Endometrium (tissue), 2 donors: Measurements from ENCODE around the gene COBL.

Experiments used
- FAIRE-seq: peaks from 2 replicates; lab custom pipeline; 2012; peaks lifted over from hg19 to GRCh38; lab: Jason Lieb, UNC
- donor health status: control.
- donor health status: control.

Gene COBL

DNA sequence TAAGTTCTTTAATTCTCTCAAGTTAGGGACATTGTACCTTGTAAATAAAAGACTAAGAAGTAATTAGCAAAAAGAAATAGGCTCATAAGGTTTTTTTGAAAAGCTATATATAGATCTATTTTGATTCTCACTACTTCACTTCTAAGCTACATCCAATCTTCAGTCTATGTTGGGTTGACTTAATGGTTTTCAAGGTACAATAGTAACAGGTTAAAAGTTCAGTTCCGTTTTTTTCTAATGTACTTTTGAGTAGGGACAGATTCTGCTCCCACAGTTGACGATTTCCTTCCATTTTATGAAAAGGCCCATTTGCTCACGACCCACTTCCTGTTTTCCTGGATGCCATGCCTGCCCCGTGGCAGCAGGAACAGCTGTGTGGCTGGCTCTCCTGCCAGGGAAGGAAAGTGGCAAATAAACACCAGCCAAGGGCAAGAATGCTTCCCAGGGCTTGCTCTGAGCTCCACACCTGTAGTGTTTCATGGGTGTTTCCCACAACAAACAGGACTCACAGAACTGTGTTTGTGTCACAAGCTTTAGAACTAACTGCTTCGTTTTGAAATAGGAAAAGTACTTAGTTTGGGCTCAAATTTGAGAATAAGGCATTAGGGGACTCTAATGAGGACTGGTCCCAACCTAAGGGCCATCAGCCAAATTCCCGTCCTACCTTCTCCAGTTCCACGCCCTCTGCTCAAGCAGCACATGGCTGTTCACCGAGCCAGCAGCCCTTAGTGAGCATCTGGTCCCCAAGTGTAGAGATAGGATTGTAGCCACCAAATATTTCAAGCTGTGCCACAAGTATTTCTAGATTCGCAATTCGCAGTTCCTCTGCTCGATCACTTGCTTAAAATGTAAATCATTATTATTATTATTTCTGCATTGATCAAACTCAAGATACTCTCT, 240.7 kb downstream of the COBL start:
- FAIRE-seq = no peak

DNA sequence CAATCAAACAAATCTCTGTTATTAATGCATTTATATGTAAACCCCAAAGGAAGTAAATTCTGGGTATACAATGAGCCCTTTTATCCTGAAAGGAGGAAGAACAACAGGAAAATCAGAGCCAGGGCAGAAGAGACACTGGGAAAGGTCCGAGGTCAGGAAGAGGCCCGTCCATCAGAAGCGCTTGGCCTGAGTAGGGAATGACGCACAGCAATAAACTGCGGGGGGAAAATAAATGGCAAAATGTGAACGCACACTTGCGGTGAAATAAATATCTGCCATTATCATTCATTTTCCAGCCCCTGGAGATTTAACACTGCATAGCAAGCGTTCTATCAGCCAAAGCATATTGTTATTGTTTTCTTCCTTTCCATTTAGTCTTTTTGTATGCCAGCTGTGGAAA, 243.4 kb downstream of the COBL start:
- FAIRE-seq = no peak

DNA sequence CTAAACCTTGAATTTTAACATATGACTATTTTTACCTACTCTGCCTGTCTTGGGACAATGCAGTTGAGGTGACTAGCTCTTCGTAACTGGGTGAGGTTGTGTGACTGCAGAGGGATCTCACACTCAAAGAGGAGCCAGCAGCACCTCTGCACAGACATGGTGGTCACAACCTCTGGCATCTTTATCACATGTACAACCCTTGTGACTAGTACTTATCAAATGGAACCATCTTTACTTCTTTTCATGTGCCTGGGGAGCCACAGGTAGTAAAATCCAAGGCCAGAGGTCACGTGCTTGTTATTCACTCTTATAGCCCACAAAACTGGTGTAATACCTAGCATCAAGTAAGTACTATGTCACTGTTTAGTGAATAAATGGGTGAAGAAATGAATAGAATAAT, 244.3 kb downstream of the COBL start:
- FAIRE-seq = no peak

DNA sequence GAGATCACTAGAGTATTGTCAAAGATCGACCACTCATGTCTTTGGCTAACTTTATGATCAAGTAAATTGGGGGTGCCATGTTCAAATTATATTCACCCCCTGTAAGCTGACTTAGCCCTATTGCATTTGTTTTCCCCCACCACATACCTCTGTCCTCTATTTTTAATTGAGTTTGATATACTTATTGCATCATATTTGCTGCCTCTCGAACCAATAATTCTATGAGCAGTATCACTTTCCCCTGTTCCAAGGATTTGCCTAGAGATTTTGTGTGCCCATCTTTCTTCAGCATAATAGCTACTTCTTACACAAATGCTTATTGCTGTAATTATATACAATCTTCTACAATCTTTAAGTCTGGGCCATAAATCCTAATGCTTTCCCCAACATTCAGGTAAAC, 245.2 kb downstream of the COBL start:
- FAIRE-seq = no peak

DNA sequence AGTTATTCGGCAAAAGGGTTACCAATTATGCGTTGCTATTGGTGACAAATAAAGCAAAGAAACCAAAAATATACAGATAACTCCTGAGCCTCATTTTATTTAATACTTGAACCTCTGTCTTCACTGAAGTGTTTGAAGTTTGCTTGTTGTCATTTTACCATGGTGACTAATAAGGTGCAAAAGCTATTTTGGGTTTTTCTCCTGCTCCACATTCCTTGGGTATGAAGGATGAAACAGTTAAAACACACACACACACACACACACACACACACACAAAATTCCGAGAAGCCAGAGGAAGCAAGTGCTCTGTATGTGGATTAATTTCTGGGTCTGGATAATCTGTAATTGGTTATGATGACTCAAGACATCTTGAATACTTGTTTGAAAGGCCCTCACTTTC, 246.5 kb downstream of the COBL start:
- FAIRE-seq = no peak

DNA sequence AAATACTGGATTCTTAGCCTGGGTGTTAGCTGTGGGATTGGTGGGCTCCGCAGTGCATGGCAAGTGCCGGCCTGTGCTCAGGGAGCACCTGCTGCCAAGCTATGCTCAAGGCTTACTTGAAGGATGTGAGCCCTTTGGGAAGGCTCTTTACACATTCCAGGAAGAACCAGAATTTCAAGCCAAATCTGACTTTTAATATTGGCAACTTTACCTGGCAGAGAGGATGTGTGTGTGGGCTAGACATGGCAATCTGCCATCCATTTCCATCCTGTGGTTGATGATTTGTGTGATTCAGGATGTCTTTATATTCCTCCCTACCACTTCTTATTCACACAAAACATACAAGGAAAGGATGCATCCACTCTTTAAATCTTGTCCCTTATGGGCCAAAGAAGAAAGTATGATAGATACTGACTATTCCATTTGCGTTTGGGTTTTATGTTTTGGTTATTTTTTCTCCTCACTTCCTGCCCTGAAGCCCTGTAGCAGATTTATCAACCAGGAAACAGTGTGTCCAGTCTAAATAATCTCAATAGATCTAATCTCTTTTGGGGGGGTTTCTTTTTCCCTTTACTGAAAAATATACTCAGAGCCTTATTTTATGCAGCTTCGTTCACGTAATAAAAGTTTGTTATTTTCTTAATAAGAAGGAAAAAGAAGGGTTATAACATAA, 247.1 kb downstream of the COBL start:
- FAIRE-seq = no peak

DNA sequence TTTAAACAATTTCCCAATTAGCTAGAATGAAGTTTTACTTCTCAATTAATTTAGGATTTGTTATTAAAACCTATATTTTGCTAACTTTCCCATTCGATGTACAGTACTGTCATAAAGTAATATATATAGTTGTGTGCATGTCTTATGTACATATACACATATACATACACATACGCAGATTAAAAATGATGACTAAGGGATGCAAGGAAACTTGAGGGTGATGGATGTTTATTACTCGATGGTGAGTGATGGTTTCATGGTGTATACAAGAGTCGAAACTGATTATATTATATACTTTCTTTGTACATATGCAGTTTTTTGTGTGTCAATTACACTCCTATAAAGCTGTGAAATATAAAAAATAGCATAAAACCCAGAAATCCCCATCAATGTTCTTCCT, 248.2 kb downstream of the COBL start:
- no peak for FAIRE-seq

DNA sequence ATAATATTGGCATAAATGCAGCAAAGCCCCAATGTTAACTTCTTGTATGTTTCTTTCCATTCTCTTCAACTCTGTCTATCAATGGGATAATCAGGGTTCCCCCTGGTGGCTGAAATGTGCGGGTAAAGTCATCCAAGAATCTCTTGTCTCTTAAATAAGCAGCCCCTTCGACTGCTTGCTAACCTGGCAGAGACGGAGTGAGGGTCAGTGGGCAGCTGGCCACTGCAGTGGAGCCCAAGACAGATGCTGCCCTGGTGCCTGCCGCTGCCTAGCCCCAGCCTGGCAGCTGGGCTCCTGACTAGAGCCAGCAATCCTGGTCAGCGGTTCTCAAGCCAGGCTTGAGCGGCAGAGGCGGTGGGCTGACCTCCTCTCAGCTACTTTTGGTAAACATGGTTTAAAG, 248.9 kb downstream of the COBL start:
- no peak for FAIRE-seq

DNA sequence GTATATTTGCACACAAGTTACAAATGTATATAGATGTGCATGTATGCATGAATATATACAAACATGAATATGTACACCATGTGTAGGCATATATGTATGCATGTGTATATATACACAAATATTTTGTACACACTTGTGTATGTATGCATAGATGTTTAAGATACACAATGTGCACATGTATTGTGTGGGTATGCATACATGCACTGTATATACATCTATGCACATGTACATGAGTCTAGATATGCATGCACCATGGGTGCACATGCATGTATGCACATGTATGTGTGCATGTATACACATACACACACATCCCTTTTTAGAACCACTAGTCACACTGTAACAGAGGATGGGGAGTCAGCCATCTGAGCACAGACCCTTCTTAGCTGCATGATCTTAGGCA, 249.4 kb downstream of the COBL start:
- no peak for FAIRE-seq

DNA sequence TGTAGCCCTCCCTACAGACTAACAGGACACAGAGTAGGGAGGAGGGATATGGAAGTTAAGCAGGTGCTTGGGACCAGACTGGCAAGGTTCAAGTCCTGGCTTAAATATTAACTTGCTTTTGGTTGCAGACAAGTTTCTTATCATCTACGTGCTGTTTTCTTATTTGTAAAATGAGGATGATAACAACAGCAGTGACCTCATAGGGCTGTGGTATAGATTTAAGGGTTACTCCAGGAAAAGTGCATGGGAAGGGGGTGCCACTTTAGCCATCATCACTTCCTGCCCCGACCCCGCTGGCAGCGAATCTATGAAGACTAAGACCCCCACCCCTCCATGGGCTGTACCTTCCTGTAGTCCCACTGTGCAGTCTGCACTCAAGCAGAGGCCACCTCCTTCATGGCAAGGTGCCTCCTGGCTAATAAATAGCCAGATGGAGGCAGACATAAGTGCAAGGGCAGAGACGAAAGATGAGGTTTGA, 250.2 kb downstream of the COBL start:
- FAIRE-seq = no peak

DNA sequence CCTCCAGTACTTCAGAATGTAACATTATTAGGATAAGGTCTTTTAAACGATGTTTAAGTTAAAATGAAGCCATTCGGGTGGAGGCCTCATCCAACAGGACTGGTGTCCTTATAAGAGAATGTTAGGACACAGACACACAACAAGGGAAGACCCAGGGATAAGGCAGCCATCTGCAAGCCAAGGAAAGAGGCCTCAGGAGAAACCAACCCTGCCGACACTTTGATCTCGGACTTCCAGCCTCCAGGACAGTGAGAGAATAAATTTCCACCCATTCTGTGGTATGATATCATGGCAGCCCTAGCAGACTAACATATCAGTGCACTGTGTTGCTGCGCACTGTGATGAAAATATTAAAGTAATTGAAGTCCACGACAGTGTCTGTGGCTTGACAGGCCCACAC, 250.8 kb downstream of the COBL start:
- FAIRE-seq = no peak

DNA sequence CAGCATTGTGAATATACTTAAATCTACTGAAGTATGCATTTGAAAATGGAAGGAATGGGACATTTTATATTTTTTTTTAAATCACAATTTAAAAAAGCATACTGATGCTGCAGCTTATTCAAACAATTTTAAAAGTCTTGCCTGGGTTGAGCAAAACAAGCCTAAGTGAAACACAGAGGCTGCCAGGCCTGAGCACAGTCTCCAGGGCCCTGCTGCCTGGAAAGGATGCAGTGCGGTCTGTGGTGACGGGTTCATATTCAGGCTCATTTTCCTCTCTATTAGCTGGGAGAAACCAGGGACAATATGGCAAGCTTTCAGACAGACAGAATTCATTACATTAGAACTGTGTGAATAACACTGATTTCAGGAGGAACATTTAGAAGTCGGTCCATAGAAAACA, 251.9 kb downstream of the COBL start:
- FAIRE-seq = no peak

DNA sequence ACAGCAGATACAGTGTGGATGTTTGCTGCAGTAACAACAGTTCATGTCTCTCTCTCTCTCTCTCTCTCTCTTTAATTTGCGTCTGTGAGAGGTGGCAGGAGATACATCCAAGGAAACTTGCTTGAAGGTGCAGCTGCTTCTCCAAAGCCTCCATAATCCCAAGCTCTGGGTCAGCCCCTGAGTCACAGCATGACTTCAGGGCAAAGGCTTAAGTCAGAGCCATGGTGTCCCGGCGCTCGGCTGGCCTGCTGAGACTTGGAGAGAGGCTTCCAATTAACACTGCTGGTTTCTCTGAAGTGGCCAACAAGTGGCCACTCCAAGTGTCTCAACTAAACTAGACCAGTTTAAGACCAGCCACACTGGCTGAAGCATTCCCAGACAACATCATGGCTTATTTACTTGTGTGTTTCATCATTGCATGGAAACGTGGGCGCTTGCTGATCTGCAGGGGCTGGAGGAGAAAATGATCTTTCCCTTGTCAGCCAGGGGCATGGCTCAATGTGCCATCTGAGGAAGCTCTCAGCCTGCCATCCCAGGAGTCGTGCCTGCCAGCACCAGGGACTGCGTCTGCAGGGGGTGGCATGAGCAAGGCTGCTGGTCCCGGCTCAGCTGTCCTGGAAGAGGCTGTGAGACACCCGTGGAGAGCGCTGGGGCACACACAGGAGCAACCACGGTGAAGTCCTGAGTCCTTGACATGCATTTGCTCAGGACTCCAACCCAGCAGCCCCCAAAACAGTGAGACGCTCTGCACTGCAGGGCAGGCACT, 254.2 kb downstream of the COBL start:
- FAIRE-seq = no peak

DNA sequence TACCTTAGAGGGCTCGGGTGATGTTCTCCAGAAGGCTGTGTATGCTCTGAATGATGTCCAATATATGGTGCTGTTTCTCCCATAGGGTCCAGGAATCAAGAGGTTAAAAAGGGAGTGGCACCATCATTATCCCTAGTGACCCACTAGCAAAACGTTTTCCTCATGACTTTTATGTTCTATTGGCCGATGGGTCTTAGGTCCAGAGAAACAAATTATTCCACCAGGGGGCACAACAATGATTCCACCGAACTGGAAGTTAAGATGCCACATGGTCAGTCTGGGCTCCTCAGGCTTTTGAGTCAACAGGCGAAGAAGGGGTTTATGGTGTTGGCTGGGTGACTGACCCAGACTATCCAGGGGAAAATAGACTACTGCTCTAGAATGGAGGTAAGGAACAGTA, 256.1 kb downstream of the COBL start:
- no peak for FAIRE-seq

DNA sequence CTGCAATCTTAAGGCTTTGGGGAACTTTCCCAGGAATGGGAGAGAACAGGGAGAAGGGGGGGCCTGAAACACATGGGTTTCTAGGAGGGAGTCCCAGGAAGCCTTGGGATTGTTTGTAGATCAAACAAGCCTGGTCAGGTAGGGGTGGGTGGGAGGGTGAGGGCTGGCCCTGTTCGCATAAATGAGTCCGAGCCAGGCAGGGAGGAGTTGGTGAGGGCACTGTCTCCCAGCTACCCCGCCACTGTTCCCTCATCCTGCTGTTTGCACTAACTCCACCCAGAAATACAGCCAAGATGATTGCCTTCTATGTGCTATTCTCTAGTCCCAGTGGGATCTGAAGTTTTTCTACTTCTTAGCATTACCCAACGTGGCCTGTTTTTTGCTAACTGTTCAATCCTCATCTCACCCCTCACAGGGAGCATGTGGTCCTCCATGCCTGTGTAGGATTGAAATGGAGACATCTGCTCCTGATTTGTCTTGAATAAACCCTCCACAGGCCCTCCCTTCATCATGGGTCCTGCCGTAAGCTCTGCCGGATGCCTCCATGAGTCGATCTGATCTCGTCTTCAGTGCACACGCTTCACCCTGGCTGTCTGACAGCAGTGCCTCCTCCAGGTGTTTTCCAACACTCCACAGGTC, 257.0 kb downstream of the COBL start:
- no peak for FAIRE-seq

DNA sequence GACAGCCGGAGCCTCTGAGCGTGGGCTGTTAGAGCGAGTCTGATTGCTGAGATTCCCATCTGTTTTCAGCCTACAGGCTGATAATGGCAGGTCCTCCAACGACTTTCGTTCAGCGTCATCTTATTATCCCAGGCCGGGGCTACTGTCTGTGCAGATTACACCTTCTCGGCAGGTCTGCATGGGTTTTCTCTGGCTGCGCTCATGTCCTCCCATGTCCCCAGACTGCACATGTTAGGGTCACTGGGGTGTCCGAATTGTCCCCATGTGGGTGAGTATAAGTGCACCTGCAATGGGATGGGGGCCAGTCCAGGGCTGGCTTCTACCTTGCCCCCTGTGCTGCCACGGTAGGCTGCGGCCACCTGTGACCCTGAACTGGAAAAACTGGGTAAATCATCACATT, 257.8 kb downstream of the COBL start:
- FAIRE-seq = no peak

DNA sequence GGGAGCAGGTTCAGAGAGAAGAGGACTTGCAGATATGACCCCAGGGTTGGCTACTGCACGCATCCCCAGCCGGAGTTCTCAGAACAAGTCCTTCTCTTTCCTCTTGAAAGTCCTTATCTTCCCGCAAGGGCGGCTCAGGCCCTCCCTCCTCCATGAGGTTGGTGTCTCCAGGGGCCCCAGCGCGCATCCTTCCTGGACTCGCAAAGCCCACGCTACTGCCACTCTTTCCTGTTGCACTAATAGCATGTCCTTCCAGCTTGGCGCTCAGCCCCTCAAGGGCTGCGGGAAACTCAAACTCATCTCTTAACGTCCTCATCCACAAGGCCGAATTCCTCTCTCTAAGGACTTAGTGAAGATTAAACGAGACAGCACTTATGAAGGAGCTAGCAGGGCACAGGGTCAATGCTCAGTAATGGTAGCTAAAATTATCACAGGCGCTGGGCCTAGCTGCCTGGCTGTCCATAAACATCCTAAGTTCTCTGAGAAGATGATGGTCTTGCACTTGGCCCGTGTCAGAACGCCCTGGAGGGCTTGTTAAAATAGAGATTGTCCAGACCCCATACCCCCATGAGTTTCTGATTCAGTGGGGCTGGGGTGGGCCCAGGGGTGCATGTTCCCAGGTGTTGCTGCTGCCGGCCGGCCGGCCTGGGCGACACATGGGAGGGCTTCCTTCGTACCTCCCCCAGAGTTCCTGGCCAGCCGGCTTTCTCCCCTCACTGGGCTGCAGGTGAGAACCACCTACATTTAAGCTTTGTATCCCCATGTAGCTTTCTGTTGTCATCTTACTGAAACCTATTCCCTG, 261.4 kb downstream of the COBL start:
- FAIRE-seq = no peak

DNA sequence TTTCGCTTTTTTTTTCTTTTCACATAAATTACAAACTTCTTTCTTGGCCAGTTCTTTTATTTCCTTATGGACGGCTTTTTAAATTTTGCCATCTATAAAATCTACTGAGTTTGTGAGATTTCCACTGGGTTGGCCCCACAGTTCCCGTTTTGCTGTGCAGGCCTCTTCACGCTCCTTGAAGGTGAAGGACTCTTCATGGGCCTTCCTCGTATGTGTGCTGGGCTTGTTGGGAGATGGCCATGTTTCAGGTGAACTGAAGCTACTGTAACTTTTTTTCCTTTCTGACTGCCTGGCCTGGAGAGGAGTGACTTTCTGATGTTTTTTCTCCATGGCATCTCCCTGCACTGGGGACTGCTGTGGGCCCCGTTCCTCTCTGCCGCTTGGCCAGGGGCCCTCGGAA, 262.4 kb downstream of the COBL start:
- FAIRE-seq = no peak

DNA sequence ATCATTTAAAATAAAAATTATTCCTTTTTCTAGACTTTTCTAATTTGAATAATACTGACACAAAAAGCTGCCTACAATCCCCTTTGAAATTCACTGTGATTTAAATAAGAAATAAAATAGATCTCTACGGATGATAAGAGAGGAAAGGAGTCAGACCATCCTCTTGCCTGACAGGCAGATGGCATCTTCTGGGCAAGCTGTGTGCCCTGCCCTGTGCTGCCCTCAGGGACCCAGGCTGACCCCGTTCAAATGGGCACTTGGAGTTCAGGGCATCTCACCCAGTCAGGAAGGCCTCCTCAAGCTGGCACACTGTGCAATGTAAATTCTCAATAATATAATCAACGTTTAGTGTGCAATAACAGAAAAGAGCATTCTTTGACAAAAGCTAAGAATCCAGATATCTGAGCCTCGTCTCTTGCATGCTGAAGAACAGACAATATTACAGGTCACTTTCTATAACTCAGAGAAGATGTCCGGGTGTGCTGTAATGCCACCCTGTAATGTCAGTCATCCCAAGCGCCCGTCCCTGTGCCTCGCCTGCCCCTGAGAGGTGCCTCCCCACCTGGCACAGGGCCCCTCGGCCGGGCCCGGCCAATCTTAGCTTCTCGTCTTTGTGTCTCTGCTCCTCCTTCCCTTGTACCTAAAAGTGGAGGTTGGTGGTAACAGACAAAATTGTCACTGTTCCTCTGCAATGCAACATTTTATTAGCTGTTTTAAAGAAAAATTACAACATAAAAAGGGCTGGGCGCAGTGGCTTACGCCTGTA, 263.3 kb downstream of the COBL start:
- no peak for FAIRE-seq

DNA sequence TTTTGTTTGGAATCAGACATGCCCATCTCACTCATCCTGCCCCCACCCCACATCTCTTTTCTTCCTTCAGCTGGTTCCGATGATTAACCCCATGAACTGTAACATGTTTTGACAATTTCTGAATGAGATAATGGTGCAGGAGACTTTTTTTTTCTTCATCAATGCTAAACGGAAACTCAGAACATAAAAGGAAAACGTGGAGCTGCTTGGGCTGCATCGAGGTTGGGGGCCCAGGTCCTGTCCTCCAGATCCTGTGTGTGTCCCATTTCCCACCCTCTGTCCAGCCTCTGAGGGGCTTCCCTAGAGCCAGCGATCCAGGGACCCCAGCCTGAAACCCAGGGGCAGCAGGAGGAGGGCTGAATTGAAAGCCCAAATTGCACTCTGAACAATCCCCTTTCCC, 270.1 kb downstream of the COBL start:
- no peak for FAIRE-seq

DNA sequence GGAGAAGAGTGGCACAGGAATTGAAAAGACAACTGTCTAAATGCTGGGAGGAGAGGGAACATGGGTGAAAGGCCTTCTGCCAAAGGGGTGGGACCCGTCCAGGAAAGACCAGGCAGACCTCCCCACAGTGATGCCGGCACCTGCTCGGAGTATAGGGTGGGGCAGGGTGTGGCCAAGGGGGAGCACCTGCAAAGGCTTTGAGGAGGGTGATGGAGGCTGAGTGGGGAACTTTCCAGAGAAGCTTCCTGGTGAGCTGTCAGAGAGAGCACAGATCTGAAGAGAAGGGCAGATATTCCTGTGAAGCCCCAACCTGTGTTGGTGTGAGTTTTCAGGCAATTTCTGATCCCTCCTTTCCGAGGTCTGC, 270.5 kb downstream of the COBL start:
- no peak for FAIRE-seq
